ENCODE measurements around the gene SKIDA1.

Gene SKIDA1

GRCh38 chr10:21482821-21483220 is 42.7 kb downstream of the SKIDA1 start:
- no peak for DNase-seq
- ATAC-seq = no peak

GRCh38 chr10:21481407-21481806 is 44.1 kb downstream of the SKIDA1 start:
- DNase-seq = no peak
- no peak for ATAC-seq

GRCh38 chr10:21479570-21480315 is 45.7 kb downstream of the SKIDA1 start:
- ATAC-seq = no peak
- no peak for DNase-seq

GRCh38 chr10:21475393-21475792 is 50.1 kb downstream of the SKIDA1 start:
- ATAC-seq (no peak), DNase-seq (no peak)

GRCh38 chr10:21473541-21473940 is 51.9 kb downstream of the SKIDA1 start:
- DNase-seq = no peak
- no peak for ATAC-seq

- ATAC-seq (no peak), DNase-seq (no peak)
Observed at GRCh38 chr10:21473135-21473534, 52.3 kb downstream of the SKIDA1 start.

- ATAC-seq (no peak), DNase-seq (no peak)
Observed at GRCh38 chr10:21468086-21468485, 57.4 kb downstream of the SKIDA1 start.

- no peak for DNase-seq
- no peak for ATAC-seq
Observed at GRCh38 chr10:21467633-21468032, 57.8 kb downstream of the SKIDA1 start.

GRCh38 chr10:21464134-21464533 is 61.3 kb downstream of the SKIDA1 start:
- no peak for DNase-seq

More at GRCh38 chr10:21464134-21464533, 61.3 kb downstream of the SKIDA1 start:
- no peak for ATAC-seq
